Stimulated activated CD4-positive, alpha-beta T cell treated with anti-CD3 and anti-CD28 coated beads, TNF-alpha, amount 100 ng/mL, for 48 hours (primary cell): ENCODE results near the gene ITPR3.

ENCODE experiments used
- DNase-seq, 3 donors: peaks; one replicate each; pipeline ENCODE4 v3.0.0-alpha.2; 2020; ENCODE audit warnings: low read depth in 3 of 3

The ITPR3 gene

DNA sequence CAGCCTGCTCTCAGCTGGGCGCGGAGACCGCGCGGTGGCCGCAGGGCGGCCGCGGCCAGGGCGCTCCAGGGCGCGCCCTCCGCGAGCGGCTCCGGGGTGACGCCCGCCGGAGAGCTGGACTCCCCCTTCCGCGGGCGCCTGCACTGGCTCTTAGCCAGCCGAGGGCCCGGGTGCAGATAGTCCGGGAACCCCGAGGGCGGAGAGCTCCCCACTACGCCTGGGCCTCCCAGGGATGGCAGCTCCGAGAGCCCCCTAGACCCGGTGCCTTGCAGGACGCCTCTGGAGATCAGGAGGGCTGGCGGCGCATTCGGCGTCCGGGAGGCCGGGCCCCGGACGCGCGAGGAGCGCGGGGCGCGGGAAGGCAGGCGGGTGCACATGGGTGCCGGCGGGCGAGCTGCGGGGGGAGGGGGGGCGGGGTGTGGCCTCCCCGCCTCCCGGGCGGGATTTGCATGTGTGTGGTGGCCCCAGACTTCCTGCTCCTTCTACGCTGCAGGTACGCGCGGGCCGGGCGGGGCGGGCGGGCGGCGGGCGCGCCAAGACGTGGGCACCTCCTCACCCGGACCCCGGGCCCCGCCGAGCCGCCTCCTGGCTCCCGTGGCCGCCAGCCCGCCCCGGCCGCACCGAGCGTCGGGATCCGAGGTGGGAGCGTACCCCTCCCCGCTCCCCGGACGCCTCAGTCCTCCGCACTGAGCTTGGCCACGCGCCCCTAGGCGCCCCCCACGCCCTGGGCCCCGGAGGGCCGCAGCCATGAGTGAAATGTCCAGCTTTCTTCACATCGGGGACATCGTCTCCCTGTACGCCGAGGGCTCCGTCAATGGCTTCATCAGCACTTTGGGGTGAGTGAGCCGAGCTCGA is at the start of gene ITPR3:
TSS of gene ITPR3 (plus strand) at position 467 of the 855 bp plus-strand sequence. CDS start at position 748, 281 bp downstream.
- peak; percentile 45 to 60 (median 58) for DNase-seq

DNA sequence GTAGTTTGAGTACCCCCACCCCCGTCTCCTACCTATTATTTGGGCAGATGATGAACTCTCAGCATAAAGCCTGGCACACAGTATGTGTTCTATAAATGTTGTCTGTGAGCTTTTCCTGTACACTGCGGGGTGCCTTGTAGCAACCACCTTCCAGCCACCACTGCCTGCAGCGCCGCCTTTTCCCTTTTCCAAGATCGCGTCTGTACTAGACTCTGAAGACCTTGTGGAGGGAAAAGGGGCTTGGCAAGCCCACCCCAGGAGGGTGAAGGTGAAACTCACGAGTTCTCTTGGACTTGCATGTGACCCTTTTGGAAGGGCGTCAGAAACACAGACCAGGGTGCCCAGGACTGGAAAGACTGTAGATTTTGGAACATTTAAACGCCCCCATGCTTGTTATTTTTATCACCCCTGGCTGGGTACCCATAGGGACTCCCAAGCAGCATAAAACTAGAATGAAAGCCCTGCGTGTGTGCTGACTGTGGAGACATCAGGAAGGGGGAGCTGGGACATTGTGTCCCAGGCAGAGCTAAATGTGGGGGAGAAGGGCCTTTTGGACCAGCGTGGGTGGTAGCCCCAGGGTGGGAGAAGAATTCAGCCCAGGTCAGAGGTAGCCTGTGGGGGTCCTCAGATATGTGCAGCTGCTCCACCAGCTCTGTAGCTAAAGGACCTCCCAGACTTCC is 49.3 kb upstream of the ITPR3 start:
- no peak for DNase-seq

DNA sequence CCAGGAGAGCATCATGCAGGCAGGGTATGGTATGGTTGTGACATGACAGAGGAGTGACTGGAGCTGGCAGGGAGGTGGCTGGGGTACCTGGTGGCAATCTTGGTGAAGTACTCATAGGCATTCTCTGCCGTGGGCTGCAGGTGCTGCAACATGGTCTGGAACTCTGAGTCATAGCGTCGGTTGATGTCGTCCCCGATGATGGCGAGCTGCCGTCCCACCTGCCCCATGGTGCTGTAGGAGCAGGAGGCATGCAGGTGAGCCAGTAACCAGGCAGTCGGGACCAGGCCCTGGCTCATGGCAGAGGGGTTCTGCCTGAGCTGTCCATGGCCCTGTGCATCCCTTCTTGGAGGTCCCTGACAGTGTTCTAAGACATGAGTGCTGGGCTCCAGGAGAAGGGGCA is 45.9 kb upstream of the ITPR3 start:
- DNase-seq, result no peak

GRCh38 chr6:33576668-33577067 is 44.5 kb upstream of the ITPR3 start:
- DNase-seq, result no peak

DNA sequence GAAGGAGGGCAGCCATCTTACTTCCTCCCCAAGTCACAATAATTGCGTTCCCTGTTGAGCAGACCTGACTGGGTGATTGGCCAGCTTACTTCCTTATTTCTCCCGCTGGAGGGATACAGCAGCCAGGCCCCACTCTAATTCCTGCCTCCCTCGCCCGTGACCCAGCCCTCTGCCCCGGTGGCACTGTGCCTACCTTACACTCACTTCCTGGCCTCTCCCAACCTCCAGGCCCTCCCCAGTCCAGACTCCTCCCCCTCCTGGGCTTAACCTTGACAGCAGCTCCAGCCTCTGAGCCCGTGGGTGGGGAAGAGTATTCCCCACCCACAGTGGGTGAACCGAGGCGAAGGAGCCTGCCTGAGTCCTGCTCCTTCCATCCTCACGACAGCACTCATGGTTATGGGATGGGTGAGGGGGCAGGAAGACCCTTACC is 44.0 kb upstream of the ITPR3 start:
- no peak for DNase-seq

DNA sequence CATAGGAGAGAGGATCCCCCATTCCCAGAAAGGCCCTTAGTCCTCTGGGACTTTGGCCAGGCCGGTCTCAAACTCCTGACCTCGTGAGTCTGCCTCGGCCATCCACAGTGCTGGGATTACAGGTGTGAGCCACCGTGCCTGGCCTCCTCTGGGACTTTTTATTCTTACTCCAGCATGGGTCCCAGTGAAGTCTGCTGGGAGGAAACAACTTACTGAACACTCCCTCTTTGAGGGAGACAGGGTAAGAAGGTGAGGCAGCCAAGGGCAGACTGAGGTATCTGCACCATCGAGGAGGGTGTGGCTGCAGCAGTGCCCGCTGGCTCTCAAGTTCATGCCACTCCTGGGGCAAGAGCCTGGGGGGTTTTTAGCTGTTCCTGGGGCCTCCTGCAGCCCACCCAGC is 43.4 kb upstream of the ITPR3 start:
- DNase-seq, result no peak

DNA sequence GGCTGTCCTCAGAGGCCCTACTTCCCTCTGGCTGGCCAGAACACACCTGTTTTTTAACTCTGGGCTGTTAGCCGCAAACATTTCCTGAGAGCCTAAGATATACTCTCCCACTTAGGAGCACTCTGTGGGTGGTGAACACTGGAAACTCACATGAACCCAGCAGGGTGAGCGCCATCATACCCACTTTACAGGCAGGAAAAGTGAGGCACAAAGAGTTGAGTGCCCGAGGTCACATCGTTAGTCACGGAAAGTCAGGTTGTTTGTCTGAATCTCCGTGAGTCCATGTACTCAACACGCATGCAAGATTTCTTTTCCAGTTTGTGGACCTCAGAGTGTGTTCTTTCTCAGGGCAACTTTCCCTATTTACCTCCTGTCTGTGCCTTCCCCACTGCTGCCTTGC is 43.0 kb upstream of the ITPR3 start:
- no peak for DNase-seq

GRCh38 chr6:33578588-33579011 is 42.5 kb upstream of the ITPR3 start:
- DNase-seq, result no peak

- peak; percentile 64 to 82 (median 75) for DNase-seq
Measured at GRCh38 chr6:33579828-33580714, 41.1 kb upstream of the ITPR3 start, which contains the start of gene BAK1. Gene BAK1, minus strand, starts transcription at chr6:33580276. Its CDS starts 2,672 bp downstream, at chr6:33577604.

DNA sequence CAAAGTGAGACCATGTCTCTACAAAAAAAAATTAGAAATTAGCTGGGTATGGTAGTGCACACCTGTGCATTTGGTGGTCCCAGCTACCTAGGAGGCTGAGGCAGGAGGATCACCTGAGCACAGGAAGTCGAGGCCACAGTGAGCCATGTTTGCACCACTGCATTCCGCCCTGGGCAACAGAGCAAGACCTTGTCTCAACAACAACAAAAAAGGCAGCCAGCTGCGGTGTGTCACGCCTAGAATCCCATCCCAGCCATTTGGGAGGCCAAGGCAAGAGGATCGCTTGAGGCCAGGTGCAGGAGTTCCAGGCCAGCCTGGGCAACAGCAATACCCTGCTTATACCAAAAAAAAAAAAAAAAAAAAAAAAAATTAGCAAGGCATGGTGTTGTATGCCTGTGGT is 39.9 kb upstream of the ITPR3 start:
- no peak for DNase-seq

DNA sequence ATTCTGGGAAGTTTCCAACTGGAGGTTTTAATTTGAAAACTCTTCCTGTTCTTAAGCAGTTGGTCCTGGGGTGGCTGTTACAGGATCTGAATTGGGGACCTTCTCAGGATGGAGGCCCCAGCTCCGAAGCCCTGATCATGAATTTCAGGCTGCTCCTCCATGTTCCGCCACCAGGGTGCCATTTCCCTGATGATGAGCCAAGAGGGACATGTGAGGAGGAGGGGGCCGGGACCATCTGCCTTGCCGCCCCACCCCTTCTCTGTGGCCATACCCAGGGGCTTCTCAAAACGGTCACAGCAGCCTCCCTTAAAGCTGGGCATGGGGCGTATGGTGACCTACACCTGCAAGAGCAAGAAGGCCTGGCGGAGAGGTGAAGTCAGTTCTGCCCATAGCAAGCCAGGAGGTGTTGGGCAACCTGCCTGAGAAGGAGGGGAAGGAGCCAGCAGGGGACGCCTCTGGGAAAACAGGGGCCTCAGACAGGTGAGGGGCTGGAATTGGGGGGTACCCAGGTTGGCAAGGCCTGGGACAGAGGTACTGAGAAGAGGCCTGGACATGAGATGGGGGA is 37.4 kb upstream of the ITPR3 start:
- DNase-seq, result no peak

GRCh38 chr6:33584700-33585402 is 36.3 kb upstream of the ITPR3 start:
- no peak for DNase-seq

- DNase-seq, result peak; percentile 79 to 86 (median 80)
Measured at GRCh38 chr6:33585403-33586107, 35.6 kb upstream of the ITPR3 start.

- no peak for DNase-seq
Measured at GRCh38 chr6:33586108-33586640, 34.9 kb upstream of the ITPR3 start.

DNA sequence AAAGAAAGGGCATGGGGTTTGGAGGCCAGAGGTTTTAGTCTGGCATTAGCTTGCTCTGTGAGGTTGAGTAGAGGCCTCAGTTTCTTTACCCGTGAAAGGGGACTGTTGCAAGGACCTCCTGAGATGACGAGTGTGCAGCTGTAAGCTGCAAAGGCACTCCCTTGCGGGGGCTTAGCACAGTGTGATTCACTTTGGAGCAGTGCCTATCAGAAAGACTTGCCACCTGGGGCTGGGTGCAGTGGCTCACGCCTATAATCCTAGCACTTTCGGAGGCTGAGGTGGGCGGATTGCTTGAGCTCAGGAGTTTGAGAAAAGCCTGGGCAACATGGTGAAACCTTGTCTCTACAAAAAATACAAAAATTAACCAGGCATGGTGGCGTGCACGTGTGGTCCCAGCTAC is 33.6 kb upstream of the ITPR3 start:
- DNase-seq, result no peak

DNA sequence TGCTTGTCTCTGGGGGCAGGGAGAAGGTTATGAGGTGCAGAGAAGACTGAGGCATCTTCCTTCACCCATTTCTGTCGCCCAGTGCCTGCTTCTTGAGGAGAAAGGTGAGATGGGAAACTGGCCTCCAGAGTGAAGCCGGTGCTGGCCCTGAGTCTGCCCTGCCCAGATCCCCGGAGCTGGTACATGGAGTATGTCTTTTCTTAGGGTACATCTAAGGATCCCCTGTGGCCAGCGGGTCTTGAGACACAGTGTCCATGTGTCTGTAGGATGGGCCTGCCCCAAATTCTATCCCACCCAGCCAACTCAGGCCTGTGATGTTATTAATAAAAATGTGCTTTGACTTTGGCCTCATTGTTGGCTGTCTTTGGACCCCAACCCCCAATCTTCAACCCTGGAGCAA is 32.2 kb upstream of the ITPR3 start:
- DNase-seq, result no peak

DNA sequence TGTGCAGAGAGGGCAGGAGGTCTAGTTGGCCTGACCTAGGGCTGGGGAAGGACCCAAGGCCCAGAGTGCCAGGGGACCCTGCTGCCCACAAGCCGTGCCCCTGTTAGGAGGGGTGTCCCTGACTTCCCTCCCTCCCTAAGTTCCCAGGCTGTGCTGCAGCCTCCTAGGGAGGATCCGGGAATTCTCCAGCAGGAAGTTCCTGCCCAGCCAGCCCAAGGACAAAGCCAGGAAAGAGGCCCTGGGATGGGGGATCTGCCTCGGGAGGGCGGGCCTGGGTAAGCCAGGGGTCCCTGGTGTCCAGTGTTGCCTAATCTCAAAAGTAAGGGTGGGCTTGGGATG is 31.8 kb upstream of the ITPR3 start:
- no peak for DNase-seq

DNA sequence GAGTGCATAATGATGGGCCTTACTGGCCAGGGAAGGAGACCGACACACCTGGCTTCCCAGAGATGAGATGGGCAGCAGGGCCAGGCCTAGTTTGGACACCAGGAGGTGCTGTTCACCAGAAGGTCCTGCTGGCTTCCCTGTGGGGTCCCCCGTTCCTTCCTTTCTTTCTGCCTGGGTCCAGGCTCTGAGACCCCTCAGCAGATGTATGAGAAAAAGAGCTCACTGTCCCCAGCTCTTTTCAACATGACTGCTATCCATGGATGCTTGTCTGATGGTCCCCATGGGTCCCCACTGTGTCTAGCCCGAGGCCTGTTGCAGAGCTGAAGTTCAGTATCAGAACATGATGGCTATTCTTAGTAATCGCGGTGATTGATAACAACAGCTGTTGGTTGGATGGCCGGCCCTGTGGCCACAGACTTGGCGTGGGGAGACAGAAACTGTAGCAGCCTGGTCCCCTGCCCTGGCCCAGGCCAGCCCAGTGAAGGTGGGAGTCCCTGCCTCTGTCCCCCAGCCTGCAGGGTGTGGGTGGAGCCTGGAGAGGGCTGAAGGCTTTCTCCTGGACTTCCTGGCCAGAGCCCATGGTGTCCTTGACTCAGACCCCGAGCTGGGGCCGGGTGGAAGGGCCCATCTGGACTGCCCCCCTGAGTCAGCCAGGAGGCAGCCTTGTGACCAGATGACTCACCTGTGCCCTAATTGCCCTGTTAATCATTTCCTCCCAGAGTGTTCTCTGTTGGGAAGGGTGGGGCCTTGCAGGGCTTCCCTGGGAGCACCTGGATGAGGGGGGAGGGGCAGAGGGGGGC is 31.2 kb upstream of the ITPR3 start:
- DNase-seq, result no peak

DNA sequence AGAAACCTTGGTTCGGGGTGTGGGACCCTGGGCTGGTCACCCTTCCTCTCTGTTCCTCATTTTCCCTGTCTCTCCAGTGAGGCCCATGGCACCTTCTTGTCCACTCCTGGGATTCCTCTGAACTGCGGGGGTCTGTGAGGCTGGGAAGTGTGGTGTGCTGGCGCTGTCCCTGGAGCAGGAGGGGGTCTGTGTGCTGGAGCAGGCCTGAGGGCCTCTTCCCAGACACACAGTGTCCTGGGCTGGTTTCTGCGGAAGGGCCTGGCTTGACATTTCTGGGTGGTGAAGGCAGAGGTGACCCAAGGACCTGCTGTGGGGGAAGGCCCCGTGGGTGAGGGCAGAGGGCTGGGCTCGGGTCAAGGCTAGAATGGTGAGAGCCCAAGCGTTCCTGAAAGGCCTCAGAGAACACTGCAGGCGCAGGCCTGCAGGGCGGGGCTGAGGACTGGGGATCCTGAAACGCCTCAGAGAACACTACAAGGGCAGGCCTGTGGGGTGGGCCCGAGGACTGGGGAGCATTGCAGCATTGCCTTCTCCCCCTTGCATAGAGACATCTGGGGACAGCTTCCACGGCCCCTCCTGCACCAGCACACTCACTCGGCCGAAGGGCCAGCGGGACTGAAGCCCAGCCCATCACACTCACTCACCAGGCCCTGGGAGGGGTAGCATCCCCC is 30.5 kb upstream of the ITPR3 start:
- no peak for DNase-seq
